GM23338 (cell line): ENCODE results near the gene MCTP2.

Experiments used
- CREB1 ChIP-seq: fragments of 250-450 bp; sonication (Bioruptor Pico); IDR thresholded peaks from 2 replicates; pipeline ENCODE4 v1.5.0; 2020; ENCODE audit warnings: low read depth, mild to moderate bottlenecking, moderate library complexity
- EZH2 ChIP-seq: fragments of 200-600 bp; sonication (generic); IDR thresholded peaks from one replicate; pipeline ENCODE4 v1.8.0; 2017; ENCODE audit warnings: antibody characterized with exemption, mild to moderate bottlenecking, low read depth; ENCODE audit not compliant: unreplicated experiment
- EZH2phosphoT487 ChIP-seq: fragments of 200-600 bp; sonication (generic); IDR thresholded peaks from one replicate; pipeline ENCODE4 v1.8.1; 2018; ENCODE audit warnings: antibody characterized with exemption; ENCODE audit not compliant: unreplicated experiment
- NANOG ChIP-seq: IDR thresholded peaks from 2 replicates; pipeline ENCODE4 v1.6.1; 2016; ENCODE audit warnings: antibody characterized with exemption, borderline replicate concordance
- POLR2AphosphoS5 ChIP-seq: IDR thresholded peaks from 2 replicates; pipeline ENCODE4 v1.6.1; 2016; ENCODE audit warnings: antibody characterized with exemption, low read depth
- TF ChIP-seq, protein P1 (sequence below), 2 experiments: fragments of 200-600 bp in 1 of 2; sonication (generic) in 1 of 2; conservative IDR thresholded peaks; 2 replicates each; pipeline versions ENCODE4 v1.5.1 to v1.6.1; 2016 to 2017; ENCODE audit warnings: antibody characterized with exemption in 2 of 2, low read depth in 2 of 2, mild to moderate bottlenecking in 2 of 2, moderate library complexity in 1 of 2
- TF ChIP-seq, protein P2 (sequence below): IDR thresholded peaks from one replicate; pipeline ENCODE4 v1.6.1; 2018; ENCODE audit warnings: antibody characterized with exemption; ENCODE audit not compliant: unreplicated experiment

DNA sequence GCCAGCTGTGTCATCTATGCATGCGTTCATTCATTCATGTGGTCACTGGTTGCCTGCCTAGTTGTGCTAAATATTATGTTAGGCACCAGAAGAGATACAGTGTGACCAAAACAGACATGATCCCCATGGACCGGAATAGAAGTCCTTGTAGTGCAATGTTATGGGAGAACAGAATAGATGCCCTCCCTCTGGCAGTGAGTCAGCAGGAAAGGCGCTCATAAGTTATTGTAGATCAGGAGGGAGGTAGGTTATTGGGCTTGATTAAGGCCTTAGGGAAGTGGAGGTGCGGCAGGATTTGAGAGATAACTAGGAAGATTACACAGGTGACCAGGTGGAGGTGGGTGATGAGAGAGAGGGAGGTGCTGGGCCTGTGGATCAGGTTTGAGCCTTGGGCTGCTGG, 5.2 kb downstream of the MCTP2 start:
- TF ChIP-seq, protein P1, sequence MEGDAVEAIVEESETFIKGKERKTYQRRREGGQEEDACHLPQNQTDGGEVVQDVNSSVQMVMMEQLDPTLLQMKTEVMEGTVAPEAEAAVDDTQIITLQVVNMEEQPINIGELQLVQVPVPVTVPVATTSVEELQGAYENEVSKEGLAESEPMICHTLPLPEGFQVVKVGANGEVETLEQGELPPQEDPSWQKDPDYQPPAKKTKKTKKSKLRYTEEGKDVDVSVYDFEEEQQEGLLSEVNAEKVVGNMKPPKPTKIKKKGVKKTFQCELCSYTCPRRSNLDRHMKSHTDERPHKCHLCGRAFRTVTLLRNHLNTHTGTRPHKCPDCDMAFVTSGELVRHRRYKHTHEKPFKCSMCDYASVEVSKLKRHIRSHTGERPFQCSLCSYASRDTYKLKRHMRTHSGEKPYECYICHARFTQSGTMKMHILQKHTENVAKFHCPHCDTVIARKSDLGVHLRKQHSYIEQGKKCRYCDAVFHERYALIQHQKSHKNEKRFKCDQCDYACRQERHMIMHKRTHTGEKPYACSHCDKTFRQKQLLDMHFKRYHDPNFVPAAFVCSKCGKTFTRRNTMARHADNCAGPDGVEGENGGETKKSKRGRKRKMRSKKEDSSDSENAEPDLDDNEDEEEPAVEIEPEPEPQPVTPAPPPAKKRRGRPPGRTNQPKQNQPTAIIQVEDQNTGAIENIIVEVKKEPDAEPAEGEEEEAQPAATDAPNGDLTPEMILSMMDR (conservative IDR thresholded peaks at IDR 0.05; ENCODE audit: low read depth in 2 of 2) = no peak
- TF ChIP-seq EZH2 (no peak), POLR2AphosphoS5 (no peak), EZH2phosphoT487 (no peak), CREB1 (CRISPR knock-in tag) (no peak), NANOG (no peak)
- TF ChIP-seq, protein P2, sequence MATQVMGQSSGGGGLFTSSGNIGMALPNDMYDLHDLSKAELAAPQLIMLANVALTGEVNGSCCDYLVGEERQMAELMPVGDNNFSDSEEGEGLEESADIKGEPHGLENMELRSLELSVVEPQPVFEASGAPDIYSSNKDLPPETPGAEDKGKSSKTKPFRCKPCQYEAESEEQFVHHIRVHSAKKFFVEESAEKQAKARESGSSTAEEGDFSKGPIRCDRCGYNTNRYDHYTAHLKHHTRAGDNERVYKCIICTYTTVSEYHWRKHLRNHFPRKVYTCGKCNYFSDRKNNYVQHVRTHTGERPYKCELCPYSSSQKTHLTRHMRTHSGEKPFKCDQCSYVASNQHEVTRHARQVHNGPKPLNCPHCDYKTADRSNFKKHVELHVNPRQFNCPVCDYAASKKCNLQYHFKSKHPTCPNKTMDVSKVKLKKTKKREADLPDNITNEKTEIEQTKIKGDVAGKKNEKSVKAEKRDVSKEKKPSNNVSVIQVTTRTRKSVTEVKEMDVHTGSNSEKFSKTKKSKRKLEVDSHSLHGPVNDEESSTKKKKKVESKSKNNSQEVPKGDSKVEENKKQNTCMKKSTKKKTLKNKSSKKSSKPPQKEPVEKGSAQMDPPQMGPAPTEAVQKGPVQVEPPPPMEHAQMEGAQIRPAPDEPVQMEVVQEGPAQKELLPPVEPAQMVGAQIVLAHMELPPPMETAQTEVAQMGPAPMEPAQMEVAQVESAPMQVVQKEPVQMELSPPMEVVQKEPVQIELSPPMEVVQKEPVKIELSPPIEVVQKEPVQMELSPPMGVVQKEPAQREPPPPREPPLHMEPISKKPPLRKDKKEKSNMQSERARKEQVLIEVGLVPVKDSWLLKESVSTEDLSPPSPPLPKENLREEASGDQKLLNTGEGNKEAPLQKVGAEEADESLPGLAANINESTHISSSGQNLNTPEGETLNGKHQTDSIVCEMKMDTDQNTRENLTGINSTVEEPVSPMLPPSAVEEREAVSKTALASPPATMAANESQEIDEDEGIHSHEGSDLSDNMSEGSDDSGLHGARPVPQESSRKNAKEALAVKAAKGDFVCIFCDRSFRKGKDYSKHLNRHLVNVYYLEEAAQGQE = no peak
